ENCODE results near the gene TLE7.

GRCh38 chr16:71425746-71426068, 16.1 kb downstream of the TLE7 start:
- TF ChIP-seq, protein P1, sequence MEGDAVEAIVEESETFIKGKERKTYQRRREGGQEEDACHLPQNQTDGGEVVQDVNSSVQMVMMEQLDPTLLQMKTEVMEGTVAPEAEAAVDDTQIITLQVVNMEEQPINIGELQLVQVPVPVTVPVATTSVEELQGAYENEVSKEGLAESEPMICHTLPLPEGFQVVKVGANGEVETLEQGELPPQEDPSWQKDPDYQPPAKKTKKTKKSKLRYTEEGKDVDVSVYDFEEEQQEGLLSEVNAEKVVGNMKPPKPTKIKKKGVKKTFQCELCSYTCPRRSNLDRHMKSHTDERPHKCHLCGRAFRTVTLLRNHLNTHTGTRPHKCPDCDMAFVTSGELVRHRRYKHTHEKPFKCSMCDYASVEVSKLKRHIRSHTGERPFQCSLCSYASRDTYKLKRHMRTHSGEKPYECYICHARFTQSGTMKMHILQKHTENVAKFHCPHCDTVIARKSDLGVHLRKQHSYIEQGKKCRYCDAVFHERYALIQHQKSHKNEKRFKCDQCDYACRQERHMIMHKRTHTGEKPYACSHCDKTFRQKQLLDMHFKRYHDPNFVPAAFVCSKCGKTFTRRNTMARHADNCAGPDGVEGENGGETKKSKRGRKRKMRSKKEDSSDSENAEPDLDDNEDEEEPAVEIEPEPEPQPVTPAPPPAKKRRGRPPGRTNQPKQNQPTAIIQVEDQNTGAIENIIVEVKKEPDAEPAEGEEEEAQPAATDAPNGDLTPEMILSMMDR (IDR thresholded peaks at IDR 0.05) = no peak
- TF ChIP-seq POLR2A (IDR thresholded peaks at IDR 0.05) = no peak
